Suppressor macrophage treated with lipopolysaccharide for 1 hour (primary cell): ENCODE data around the gene MGAM2.
A peak's percentile ranks its signal among the peaks of the same experiment; 100 is the strongest.

Source experiments
- DNase-seq, 3 donors: peaks; one replicate each; pipeline ENCODE4 v3.0.0-alpha.2; 2020 to 2022

MGAM2 gene

DNA sequence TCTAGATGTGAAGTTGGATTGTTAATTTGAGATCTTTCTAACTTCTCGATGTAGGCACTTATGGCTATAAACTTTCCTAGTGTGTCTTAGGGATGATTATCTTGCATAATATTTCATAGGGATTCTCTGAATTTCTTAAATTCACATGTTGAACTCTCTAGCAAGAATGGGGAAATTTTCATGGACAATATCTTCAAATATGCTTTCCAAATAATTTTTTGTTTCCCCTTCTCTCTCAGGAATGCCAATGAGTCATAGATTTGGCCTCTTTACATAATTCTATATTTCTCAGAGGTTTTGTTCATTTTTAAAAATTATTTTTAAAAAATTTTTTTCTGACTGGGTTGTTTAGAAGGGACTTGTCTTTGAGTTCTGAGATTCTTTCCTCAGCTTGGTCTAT, 68.9 kb downstream of the MGAM2 start:
- DNase-seq = peak in 2 of 3 donors; percentile 50 to 53

DNA sequence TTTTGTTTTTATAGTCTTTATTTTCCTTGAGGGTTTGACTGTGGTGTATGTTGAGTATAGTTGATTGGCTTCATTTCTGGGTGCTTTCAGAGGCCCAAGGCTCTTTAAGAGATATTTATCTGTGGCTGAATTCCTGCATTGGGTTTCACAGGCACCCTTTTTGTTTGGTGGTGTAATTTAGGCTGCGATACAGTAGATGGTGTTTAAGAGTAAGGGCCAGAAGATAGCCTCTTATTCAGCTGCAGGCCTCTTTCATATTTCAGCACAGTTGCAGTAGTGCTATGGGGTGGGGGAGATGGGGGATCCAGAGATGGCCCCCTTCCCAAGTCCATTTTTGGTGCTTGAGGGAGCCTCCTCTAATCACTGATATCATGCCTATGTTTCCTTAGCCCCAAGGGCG, 69.7 kb downstream of the MGAM2 start:
- no peak for DNase-seq

DNA sequence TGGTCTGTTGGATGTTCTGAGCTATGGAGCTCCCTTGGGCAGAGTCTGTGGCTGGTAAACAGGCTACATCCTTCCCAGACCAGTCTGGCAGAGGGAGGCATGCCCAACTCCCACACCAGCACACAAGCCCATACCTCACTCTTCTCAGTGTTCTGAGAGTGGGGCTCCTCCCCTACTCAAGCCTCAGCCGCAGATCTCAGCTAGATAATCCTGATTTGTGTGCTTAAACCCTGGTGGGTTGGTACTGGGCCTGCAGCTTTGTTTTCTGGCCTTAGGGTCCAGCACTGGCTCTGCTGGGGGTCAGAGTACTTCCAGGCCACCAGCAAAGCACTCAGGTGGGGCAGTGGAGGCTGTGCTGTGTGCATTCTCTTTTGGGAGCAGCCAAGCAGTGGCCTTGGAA, 70.4 kb downstream of the MGAM2 start:
- DNase-seq = no peak

DNA sequence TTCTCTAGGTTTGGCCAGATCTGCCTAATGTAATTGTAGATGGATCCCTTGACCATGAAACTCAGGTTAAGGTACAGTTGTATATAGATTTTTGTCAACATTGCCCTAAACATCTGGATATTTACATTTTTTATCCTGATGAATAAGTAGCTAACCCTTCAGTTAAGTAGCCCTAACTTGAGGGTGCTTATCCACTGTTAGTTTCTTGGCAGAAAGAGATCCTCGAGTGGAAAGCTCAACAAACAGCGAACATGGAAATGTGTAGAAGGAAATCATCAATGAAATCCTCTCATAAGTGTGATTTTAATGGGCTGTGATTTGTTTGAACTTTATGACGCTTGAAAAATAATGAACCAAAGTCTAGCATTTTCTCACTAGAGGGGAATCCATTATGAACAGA, 73.6 kb downstream of the MGAM2 start:
- DNase-seq = no peak

DNA sequence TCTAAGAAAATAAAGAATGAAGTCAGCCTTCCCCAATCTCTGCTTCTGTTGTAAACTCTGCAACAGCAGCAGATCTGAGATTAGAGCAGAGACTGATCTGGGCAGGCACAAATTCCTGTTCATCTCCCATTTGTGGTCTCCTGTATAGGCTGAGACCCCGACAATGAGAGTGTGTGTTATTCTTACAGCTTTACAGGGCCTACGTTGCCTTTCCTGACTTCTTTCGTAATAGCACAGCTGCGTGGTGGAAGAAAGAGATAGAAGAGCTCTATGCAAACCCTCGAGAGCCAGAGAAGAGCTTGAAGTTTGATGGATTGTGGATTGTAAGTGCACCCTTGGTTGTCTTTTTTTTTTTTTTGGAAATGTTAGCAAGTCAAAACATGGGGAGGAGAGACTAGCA, 74.3 kb downstream of the MGAM2 start:
- DNase-seq = no peak

DNA sequence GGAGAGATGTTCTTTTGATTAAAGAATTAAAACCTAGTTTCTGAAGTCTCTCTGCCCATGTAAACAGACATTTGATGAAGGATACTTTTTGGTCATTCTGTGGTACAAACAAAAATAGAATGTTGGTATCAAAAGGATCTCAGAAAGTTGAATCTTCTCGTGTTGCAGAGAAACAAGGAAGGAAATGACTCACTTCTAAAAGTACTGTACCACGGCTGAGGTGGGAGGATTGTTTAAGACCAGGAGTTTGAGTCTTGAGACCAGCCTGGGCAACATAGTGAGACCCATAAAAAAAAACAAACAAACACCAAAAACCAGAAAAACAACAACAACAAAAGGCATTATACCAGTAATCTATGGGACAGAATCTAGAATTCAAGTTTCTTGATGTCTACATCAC, 76.6 kb downstream of the MGAM2 start:
- peak; percentile 50 to 67 (median 59) for DNase-seq

DNA sequence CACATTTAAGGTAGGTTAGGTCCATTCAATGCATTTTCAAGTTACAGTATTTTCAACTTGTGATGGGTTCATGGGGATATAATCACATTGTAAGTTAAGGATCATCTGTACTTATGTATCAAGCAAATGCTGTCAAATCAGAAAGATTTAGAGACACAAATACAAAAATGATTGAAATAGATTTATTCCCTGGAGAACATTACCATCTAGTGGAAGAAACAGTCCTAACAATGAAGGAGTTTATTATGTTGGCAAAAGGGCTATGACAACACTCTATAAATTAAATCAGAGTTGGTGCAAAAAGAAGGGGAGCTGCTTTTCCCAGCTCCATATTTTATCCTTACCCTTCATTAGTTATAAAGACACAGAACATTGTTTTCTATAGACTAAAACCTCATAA, 77.3 kb downstream of the MGAM2 start:
- DNase-seq = peak in 2 of 3 donors; percentile 62 to 72

DNA sequence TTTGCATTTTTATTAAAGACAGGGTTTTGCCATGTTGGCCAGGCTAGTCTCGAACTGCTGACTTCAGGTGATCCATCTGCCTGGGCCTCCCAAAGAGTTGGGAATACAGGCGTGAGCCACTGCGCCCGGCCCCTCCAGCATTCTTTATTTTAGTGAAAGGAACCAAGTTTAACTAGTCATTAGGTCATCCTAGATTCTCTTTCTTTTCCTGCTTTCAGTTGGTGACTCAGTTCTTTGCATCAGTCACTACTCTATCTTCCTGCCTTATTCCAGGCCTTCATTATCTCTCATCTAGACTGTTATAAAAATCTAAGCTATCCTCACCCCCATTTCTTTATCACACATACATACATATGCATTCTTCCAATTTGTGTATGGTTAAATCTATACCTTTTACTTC, 82.7 kb downstream of the MGAM2 start:
- DNase-seq = peak in 1 of 3 donors; percentile 28

DNA sequence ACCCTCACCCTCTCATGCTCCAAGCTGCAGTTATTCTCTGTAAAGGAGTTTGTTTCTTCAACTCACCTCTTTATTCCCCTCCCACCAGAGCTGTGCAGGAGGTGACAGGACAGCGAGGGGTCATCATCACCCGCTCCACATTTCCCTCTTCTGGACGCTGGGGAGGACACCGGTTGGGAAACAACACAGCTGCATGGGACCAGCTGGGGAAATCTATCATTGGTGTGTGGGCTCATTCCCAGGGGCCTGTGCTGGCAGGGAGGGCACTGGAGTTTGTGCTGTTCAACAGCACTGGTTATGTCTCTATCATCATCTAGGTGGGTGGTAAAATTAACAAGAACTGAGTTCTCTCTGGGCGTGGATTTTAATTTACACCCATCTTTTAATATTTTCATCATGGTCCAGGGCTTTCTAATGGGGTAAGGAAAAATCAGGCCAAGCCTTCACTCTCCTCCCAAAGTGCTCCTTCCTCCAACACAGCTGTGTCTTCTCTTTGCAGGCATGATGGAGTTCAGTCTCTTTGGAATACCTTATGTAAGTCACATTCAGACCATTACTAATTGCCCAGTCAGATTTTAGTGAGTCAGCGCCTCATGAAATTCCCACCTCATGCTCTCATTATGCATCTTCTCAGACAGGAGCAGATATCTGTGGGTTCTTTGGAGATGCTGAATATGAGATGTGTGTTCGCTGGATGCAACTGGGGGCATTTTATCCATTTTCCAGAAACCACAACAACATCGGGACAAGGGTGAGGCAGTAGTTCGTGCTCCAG, 84.7 kb downstream of the MGAM2 start:
- DNase-seq = peak in 1 of 3 donors; percentile 25

DNA sequence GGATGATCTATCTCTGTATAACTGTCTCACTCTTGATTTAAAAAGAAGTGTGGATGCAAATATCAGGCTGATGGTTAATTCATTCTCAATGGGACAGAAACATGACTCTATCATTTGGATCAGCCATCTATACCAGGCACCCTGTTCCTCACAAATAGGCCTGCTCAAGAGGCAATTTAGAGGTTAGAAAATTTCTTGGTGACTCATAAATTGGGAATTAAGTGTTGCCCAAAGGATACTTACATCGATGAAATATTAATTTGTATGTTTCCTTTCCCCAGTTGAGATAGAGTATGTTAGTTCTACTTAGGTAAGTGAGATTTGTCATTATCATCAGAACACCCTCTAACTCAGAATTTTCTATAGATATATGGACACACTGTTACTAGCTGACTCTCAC, 88.7 kb downstream of the MGAM2 start:
- DNase-seq = no peak

DNA sequence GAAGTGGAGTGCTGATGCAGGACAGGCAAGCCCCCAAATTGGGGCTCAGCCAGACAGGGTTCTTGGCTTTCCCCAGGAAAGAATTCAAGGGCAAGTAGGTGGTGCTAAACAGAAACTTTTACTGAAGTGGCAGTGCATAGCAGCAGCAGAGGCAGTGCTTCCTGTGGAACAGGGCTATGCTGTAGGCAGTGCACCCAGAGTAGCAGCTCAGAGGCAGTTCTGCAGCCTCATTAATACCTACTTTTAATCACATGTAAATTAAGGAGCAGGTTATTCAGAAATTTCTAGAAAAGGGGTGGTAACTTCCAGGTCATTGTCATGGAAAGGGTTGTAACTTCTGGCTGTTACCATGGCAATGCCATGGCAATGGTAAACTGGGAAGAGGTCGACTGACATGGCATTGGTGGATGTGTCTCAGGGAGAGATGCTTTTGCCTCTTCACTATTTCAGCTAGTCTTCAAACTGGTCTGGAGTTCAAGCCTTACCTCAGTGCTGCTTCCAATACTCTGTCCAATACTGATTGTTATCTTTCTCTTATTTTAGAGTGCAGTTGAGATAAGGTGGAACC, 117.1 kb downstream of the MGAM2 start:
- DNase-seq = no peak

DNA sequence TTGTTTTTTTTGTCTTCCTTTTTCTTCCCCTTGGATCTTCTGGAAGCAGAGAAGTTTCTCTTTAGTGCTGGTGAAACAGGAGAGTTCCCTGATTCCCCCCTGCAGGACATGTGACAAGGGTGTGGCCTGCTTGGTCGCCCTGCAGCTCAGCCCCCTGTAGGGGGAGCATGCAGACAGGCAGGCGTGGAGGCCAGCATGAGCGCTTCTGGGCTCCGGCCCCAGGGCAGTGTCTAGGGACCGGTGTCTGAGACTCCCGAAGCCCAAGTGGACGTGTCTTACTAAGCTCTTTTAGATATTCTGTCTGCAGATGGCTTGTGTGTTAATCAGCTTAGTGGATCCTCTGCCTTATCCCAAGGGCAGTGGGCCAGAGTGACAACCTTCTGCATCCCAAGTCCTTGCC, 120.2 kb downstream of the MGAM2 start:
- DNase-seq = peak; percentile 18 to 41 (median 27)

DNA sequence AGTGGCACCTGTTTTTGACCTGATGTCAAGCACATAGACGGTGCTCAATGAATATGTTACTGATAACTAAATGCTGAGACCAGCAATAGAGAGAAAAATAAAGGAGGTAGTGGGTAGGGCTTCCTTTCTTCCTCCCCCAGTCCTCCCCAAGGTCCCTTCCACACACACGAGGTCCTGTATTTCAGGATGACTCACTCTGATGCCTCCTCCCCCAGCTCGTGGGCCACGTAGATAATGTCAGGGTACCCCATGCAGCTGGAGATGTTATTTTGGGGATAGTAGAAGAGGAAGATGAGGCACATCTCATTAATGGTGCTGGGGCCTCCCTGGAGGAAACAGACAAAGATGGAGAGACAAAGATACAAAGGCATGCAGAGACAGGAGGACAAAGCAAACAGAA, 129.0 kb downstream of the MGAM2 start:
- no peak for DNase-seq

DNA sequence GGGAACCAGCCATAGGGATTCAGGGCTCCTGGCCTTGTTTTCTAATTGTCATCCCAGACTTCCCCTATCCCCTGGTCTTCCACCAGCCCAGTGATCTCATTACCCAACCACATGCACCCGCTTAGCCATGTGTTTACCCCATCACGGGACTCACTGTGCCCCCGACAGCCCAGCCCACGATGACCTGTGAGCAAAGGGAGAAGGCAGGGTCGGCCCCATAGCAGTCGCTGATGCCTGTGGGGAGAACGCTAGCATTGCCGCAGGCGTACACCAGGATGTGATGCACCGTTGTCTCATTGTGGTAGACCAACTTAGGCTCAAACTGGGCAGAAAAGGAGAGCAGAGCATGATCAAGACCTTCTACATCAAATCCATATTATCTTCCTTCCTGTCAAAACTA, 132.3 kb downstream of the MGAM2 start:
- DNase-seq = no peak

DNA sequence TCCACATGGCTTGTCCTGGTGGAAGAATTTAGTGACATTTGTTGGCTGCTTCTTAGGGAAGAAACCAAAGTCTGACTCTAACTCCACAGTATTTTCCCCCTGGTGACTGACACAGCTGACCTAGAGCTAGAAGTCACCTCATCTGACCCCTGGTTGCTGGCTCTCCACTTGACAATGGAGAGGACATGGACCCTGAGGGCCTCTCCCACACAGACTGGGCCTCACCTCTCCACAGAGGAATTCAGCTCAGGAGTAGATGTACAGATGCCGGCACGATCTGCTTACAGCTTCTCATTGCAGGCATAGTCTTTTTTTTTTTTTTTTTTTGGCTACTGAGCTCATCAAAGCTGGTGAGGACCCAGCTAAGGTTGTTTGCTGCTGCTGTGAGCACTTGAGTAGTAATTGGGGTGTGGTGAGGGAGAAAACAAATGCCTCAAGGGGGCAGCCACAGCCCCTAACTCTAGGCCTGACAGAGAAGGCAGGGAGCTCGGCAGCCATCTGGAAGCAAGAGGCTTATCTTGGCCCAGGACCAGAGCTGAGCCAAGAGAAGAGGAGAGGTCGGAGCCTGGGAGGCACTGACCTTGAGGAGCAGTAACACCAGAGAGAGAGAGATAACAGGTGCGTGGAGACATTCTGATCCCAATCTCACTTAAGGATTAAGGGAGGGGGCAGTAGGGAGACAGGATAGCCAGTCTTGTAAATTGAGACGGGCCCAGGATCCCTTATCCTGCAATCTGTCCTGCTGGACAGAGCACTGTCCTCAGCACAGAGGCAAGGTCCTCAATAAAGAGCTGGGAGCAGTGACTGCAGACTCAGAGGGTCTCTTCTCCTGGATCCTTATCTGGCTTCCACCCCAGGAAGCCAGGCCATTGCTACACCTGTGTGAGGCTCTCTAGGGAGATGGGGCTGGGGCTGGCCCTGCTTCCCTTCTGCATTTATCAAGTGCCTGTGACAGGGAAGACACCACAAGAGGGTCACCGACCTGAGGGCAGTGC, 136.9 kb downstream of the MGAM2 start:
- no peak for DNase-seq

DNA sequence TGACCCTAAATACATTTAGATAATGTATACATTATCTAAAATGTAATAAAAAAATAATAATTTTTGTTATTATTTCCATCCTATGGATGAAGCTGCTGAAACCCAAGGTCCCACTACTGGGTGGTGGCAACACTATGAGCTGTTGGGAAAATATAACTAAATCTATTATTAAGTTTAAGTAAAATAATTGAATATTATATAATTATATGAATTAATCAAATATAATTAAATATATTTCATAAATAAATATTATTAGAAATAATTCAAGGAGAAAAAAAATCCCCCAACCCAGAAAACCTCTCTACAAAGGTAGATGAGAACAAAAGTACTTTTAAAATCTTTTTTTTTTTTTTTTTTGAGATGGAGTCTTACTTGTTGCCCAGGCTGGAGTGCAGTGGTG, 138.4 kb downstream of the MGAM2 start:
- no peak for DNase-seq

DNA sequence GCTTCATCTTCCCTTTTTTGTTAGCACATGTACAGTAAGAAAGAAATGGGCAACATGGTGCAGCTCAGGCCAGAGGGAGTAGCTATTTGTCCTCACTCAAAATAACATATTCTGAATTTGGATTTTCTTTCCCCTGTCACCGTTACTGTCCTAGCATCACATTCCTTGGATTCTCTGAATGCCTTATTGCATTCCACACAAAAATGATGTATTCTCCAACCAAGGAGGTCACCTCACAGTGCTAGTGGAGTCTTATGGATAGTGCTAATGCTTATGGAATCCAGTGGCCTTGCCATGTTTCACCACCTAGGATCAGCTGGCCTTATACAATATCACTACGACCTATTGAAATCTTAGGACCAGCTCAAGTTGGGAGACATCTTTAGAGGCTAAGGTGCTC, 139.2 kb downstream of the MGAM2 start:
- DNase-seq = no peak

DNA sequence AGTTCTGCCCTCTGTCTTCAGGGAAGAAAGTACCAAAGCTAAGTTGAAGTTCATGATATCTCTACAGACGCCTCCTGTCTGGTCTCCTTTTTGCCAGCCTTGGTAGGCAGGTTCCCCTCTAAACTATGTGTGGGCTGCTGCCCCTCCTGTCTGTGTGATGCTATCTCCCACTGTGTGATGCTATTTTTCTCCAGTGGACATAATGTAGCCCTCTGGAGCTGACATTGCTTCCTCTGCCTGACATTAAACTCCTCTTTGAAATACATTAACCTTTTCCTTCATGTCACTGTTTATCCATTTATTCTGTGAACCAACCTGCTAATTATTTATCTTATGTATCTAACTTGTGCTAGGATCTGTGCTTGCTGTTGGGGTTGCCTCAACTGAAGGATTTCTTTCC, 146.4 kb downstream of the MGAM2 start, which contains the start of gene PRSS58:
Gene PRSS58 (minus strand): TSS at position 101 of the 400 bp plus-strand sequence. CDS start 351 bp downstream, outside the sequence.
- DNase-seq = no peak

DNA sequence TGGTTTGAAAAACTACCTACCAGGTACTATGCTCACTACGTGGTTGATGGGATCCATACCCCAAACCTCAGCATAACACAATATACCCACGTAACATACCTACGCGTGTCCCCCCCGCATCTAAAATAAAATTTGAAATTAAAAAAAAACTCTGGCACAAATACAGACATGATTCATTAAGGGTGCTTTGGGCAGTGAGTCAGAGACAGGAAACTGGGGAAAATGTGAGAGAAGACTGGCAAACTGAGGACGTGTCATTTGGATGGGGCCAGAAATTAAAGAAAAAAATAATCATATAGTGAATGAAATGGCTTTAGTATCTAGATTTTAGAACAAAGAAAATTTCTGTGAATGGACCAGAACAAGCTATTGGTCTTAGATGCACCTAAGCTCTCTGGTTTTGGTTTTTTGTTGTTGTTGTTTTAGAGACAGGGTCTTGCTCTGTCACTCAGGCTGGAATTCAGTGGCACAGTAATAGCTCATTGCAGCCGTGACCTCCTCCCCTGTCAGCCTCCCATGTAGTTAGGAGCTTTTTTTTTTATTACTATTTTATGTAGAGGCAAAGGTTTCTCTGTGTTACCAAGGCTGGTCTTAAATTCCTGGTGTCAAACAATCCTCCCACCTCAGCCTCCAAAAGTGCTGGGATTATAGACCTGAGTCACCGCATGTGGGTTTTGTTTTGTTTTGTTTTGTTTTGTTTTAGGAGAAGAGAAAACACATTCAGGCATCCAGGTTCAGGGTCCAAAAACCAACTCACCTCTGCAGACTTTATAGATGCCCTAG, 152.3 kb downstream of the MGAM2 start:
- DNase-seq = peak in 2 of 3 donors; percentile 5 to 22
